ENCODE measurements around the gene HP1BP3. TPM values are rescaled to one million over a fixed set of nuclear protein-coding genes. Genes with fewer than 3 reads are reported as not detected.

The HP1BP3 gene
- total RNA-seq, 4 donors from 2014 or later, result 73.9 to 121 (median 108) TPM

GRCh38 chr1:20701446-20701845 is 85.7 kb downstream of the HP1BP3 start:
- Histone ChIP-seq H3K9me3 (no peaks in the 10 kb centered on the region), H3K4me3 (no peak overlapping the region), H3K4me1 (peaks cover 6 to 12% of the 10 kb centered on the region in 2 donors), H3K36me3 (no peaks in the 10 kb centered on the region), H3K27me3 (no peaks in the 10 kb centered on the region), H3K27ac (no peak overlapping the region)
- TF ChIP-seq CTCF (IDR thresholded peaks at IDR 0.05 in 4 of 5, conservative IDR thresholded peaks at IDR 0.05 in 1 of 5) (no peak), POLR2A (IDR thresholded peaks at IDR 0.05) (no peak)
- intact Hi-C loops (cut with DNase I; ENCODE audit: low total_unique reads), result no loop called here
- DNase-seq (no peak), ATAC-seq (no peak)
- in situ Hi-C loops (cut with MboI; ENCODE audit: low sequenced_read_pairs in 4 of 4), result loop anchor here in 1 of 4 donors (25.0 kb wide), 1 partner anchor 661 kb away; no protein-coding TSS in a partner anchor

- ATAC-seq (no peak), DNase-seq (no peak)
- no peak overlapping the region for H3K4me3 ChIP-seq
- H3K27ac ChIP-seq, result no peak overlapping the region
- no peaks in the 10 kb centered on the region for H3K9me3 ChIP-seq
- in situ Hi-C loops (cut with MboI; ENCODE audit: low sequenced_read_pairs in 4 of 4) (loop anchor here in 1 of 4 donors (25.0 kb wide), 1 partner anchor 662 kb away; no protein-coding TSS in a partner anchor), intact Hi-C loops (cut with DNase I; ENCODE audit: low total_unique reads) (no loop called here)
- peaks cover 6 to 12% of the 10 kb centered on the region in 2 donors for H3K4me1 ChIP-seq
- TF ChIP-seq CTCF (IDR thresholded peaks at IDR 0.05 in 4 of 5, conservative IDR thresholded peaks at IDR 0.05 in 1 of 5) (no peak), POLR2A (IDR thresholded peaks at IDR 0.05) (no peak)
- no peaks in the 10 kb centered on the region for H3K27me3 ChIP-seq
- no peaks in the 10 kb centered on the region for H3K36me3 ChIP-seq
Observed at GRCh38 chr1:20700636-20701215, 86.4 kb downstream of the HP1BP3 start.

GRCh38 chr1:20699558-20699957 is 87.5 kb downstream of the HP1BP3 start:
- H3K4me1 ChIP-seq, result peaks cover 6 to 12% of the 10 kb centered on the region in 2 donors
- no peaks in the 10 kb centered on the region for H3K9me3 ChIP-seq
- H3K27me3 ChIP-seq, result no peaks in the 10 kb centered on the region
- no peaks in the 10 kb centered on the region for H3K36me3 ChIP-seq
- in situ Hi-C loops (cut with MboI; ENCODE audit: low sequenced_read_pairs in 4 of 4) (loop anchor here (5.0 to 25.0 kb wide), 3 partner anchors 493 to 663 kb away; no protein-coding TSS in a partner anchor), intact Hi-C loops (cut with DNase I; ENCODE audit: low total_unique reads) (loop anchor here (5.0 kb wide), 1 partner anchor 293 kb away; no protein-coding TSS in a partner anchor)
- DNase-seq (peak; percentile 38 to 72), ATAC-seq (peak; percentile 21 to 63)
- peak overlapping the region in 1 of 4 donors; percentile 7 for H3K27ac ChIP-seq
- TF ChIP-seq POLR2A (IDR thresholded peaks at IDR 0.05) (no peak), CTCF (IDR thresholded peaks at IDR 0.05 in 4 of 5, conservative IDR thresholded peaks at IDR 0.05 in 1 of 5) (no peak)
- H3K4me3 ChIP-seq, result no peak overlapping the region

GRCh38 chr1:20698195-20698910 is 88.8 kb downstream of the HP1BP3 start:
- H3K4me1 ChIP-seq, result peaks cover 6 to 12% of the 10 kb centered on the region in 2 donors
- no peak for DNase-seq
- no peaks in the 10 kb centered on the region for H3K36me3 ChIP-seq
- H3K27ac ChIP-seq, result no peak overlapping the region
- no peak for ATAC-seq
- no peak overlapping the region for H3K4me3 ChIP-seq
- H3K9me3 ChIP-seq, result no peaks in the 10 kb centered on the region
- TF ChIP-seq POLR2A (IDR thresholded peaks at IDR 0.05) (no peak), CTCF (IDR thresholded peaks at IDR 0.05 in 4 of 5, conservative IDR thresholded peaks at IDR 0.05 in 1 of 5) (no peak)
- intact Hi-C loops (cut with DNase I; ENCODE audit: low total_unique reads), result loop anchor here (5.0 kb wide), 1 partner anchor 294 kb away; no protein-coding TSS in a partner anchor
- in situ Hi-C loops (cut with MboI; ENCODE audit: low sequenced_read_pairs in 4 of 4), result loop anchor here (5.0 to 25.0 kb wide), 3 partner anchors 494 to 664 kb away; no protein-coding TSS in a partner anchor
- no peaks in the 10 kb centered on the region for H3K27me3 ChIP-seq

Measured in gastrocnemius medialis (tissue), 4 donors.